Stimulated activated CD8-positive, alpha-beta memory T cell treated with anti-CD3 and anti-CD28 coated beads, Interleukin-4, amount 100 ng/mL, for 48 hours (primary cell): ENCODE results near the gene ALDH3A2.
"Not testable (repeated sequence)": the region's sequence is repeated elsewhere in the genome, so short reads cannot be mapped to it uniquely, and the experiment has no call there.

Source experiments
- DNase-seq: peaks from one replicate; pipeline ENCODE4 v3.0.0-alpha.2; 2020

The ALDH3A2 gene

GRCh38 chr17:19651451-19652238 is 3.1 kb downstream of the ALDH3A2 start:
- DNase-seq, result no peak

- DNase-seq, result no peak
These were observed 4.0 kb downstream of the ALDH3A2 start for GRCh38 chr17:19652595-19652994.

- DNase-seq, result no peak
These were observed 5.9 kb downstream of the ALDH3A2 start for GRCh38 chr17:19654342-19654886.

- DNase-seq, result no peak
These were observed 6.3 kb downstream of the ALDH3A2 start for GRCh38 chr17:19654896-19655295.

- DNase-seq, result no peak
These were observed 7.8 kb downstream of the ALDH3A2 start for GRCh38 chr17:19656336-19656735.

GRCh38 chr17:19656851-19657581 is 8.5 kb downstream of the ALDH3A2 start:
- DNase-seq, result no peak

- no peak for DNase-seq
These were observed 11.0 kb downstream of the ALDH3A2 start for GRCh38 chr17:19659366-19660177.

GRCh38 chr17:19660219-19660870 is 11.8 kb downstream of the ALDH3A2 start:
- no peak for DNase-seq

- DNase-seq, result no peak
These were observed 12.6 kb downstream of the ALDH3A2 start for GRCh38 chr17:19661121-19661520.

- DNase-seq, result no peak
These were observed 14.5 kb downstream of the ALDH3A2 start for GRCh38 chr17:19663097-19663496.

GRCh38 chr17:19664136-19664820 is 15.7 kb downstream of the ALDH3A2 start:
- DNase-seq, result no peak

- no peak for DNase-seq
These were observed 16.2 kb downstream of the ALDH3A2 start for GRCh38 chr17:19664821-19665181.

GRCh38 chr17:19669680-19670079 is 21.1 kb downstream of the ALDH3A2 start:
- DNase-seq, result not testable (repeated sequence)

- no peak for DNase-seq
These were observed 22.4 kb downstream of the ALDH3A2 start for GRCh38 chr17:19670908-19671307.

- no peak for DNase-seq
These were observed 22.9 kb downstream of the ALDH3A2 start for GRCh38 chr17:19671433-19671832.

- no peak for DNase-seq
These were observed 23.6 kb downstream of the ALDH3A2 start for GRCh38 chr17:19672009-19672750.

- no peak for DNase-seq
These were observed 25.1 kb downstream of the ALDH3A2 start for GRCh38 chr17:19673623-19674022.

GRCh38 chr17:19676896-19677295 is 28.3 kb downstream of the ALDH3A2 start:
- no peak for DNase-seq

- no peak for DNase-seq
These were observed 29.3 kb downstream of the ALDH3A2 start for GRCh38 chr17:19677736-19678379.

- DNase-seq, result no peak
These were observed 30.3 kb downstream of the ALDH3A2 start for GRCh38 chr17:19678581-19679453.
